HepG2 (cell line): ENCODE data around the gene AATF. TPM values are rescaled to one million over a fixed set of nuclear protein-coding genes. Genes with fewer than 3 reads are reported as not detected.

Source experiments
- ATF7-NPFF ChIP-seq: sonication (generic); formaldehyde crosslinking; IDR thresholded peaks from 2 replicates; pipeline ENCODE4 v1.8.1; 2023; ENCODE audit warnings: mild to moderate bottlenecking, low read depth, missing genetic modification reagents, moderate library complexity
- CCAR2 ChIP-seq: fragments of 200-400 bp; formaldehyde crosslinking; optimal IDR thresholded peaks from 2 replicates; pipeline ENCODE3; 2018; ENCODE audit warnings: low read depth, mild to moderate bottlenecking, low read length, moderate library complexity
- DNMT3B ChIP-seq: conservative IDR thresholded peaks from 2 replicates; pipeline ENCODE4 v1.6.1; 2016; ENCODE audit warnings: missing biosample characterization, control low read depth
- FIP1L1 ChIP-seq: fragments of 200-400 bp; formaldehyde crosslinking; IDR thresholded peaks from 2 replicates; pipeline ENCODE4 v1.6.1; 2018; ENCODE audit warnings: low read depth, mild to moderate bottlenecking, low read length, moderate library complexity, borderline replicate concordance; ENCODE audit not compliant: insufficient read depth
- FOXK2 ChIP-seq: fragments of 450-650 bp; IDR thresholded peaks from 2 replicates; pipeline ENCODE4 v1.6.1; 2016
- GFI1 ChIP-seq: sonication (generic); formaldehyde crosslinking; IDR thresholded peaks from 2 replicates; pipeline ENCODE4 v1.5.0; 2020; ENCODE audit warnings: missing genetic modification reagents, mild to moderate bottlenecking, borderline replicate concordance
- KMT2A ChIP-seq: sonication (generic); formaldehyde crosslinking; IDR thresholded peaks from 2 replicates; pipeline ENCODE4 v1.4.0; 2020; ENCODE audit warnings: missing genetic modification reagents
- MATR3 ChIP-seq: sonication (generic); formaldehyde crosslinking; IDR thresholded peaks from 2 replicates; pipeline ENCODE4 v1.4.0; 2020; ENCODE audit warnings: missing genetic modification reagents
- MLLT10 ChIP-seq: sonication (generic); formaldehyde crosslinking; IDR thresholded peaks from 2 replicates; pipeline ENCODE4 v1.4.0; 2020; ENCODE audit warnings: missing genetic modification reagents
- PRDM15 ChIP-seq: sonication (generic); formaldehyde crosslinking; IDR thresholded peaks from 2 replicates; pipeline ENCODE4 v1.4.0; 2020; ENCODE audit warnings: missing genetic modification reagents
- RBFOX2 ChIP-seq: fragments of 200-400 bp; formaldehyde crosslinking; IDR thresholded peaks from 2 replicates; pipeline ENCODE4 v1.6.1; 2017; ENCODE audit warnings: low read depth, mild to moderate bottlenecking, low read length
- SALL1 ChIP-seq: sonication (generic); formaldehyde crosslinking; IDR thresholded peaks from 2 replicates; pipeline ENCODE4 v1.8.0; 2022; ENCODE audit warnings: mild to moderate bottlenecking, missing genetic modification reagents
- SP4 ChIP-seq: sonication (generic); formaldehyde crosslinking; IDR thresholded peaks from 2 replicates; pipeline ENCODE4 v1.8.1; 2023; ENCODE audit warnings: mild to moderate bottlenecking, missing genetic modification reagents
- SRY ChIP-seq: sonication (generic); formaldehyde crosslinking; IDR thresholded peaks from 2 replicates; pipeline ENCODE4 v1.8.0; 2022; ENCODE audit warnings: mild to moderate bottlenecking, missing genetic modification reagents
- TEAD3 ChIP-seq: optimal IDR thresholded peaks from 2 replicates; pipeline ENCODE3; 2016; ENCODE audit warnings: borderline replicate concordance
- ZNF430 ChIP-seq: sonication (generic); formaldehyde crosslinking; IDR thresholded peaks from 2 replicates; pipeline ENCODE4 v1.9.0; 2021; ENCODE audit warnings: mild to moderate bottlenecking, missing genetic modification reagents
- polyA plus RNA-seq, 8 experiments: library from polyadenylated mRNA; depleted of rRNA in 3 of 8; stranded (reverse) in 7 of 8; unstranded in 1 of 8; fragments of >200 nt; fragmentation: Illumina TruSeq in 4 of 8; extraction: Trizol in 4 of 8; gene quantifications; 2 replicates each; pipeline versions ENCODE4 v1.2.1 to v1.2.3, GENCODE V29; 2011 to 2016; ENCODE audit warnings: low read depth in 4 of 8, missing spikeins in 1 of 8, mixed read lengths in 1 of 8; ENCODE audit not compliant: insufficient read depth in 1 of 8
- total RNA-seq, 5 experiments: library from RNA; depleted of rRNA; stranded (reverse); fragments of >200 nt; fragmentation: Illumina TruSeq; extraction: Trizol; gene quantifications; 2 replicates each; pipeline ENCODE4 v1.2.3, GENCODE V29; 2016; ENCODE audit warnings: low read depth in 1 of 5
- TF ChIP-seq, protein P1 (sequence below): sonication (generic); IDR thresholded peaks from 2 replicates; pipeline ENCODE4 v1.6.1; 2016; ENCODE audit warnings: low read depth, borderline replicate concordance
- TF ChIP-seq, protein P2 (sequence below): sonication (generic); formaldehyde crosslinking; IDR thresholded peaks from 2 replicates; pipeline ENCODE4 v1.4.0; 2020; ENCODE audit warnings: mild to moderate bottlenecking, missing genetic modification reagents

Gene AATF
- total and polyA plus RNA-seq, 2 of the 13 experiments (the other 11 are each of a cell fraction or from before 2014, with no cell fraction given): 9.1 to 53.3 TPM

- TF ChIP-seq ATF7-NPFF (CRISPR knock-in tag) (peak; percentile 99), TEAD3 (CRISPR knock-in tag) (peak; percentile 56), KMT2A (CRISPR knock-in tag) (peak; percentile 73), GFI1 (peak; percentile 94), FIP1L1 (no peak), MLLT10 (no peak), DNMT3B (peak; percentile 95), MATR3 (CRISPR knock-in tag) (no peak), FOXK2 (no peak), CCAR2 (no peak), RBFOX2 (peak; percentile 97), SRY (CRISPR knock-in tag) (peak; percentile 99), SALL1 (peak; percentile 98), PRDM15 (0 out of 2 replicates have a peak, but pooled peaks have one; percentile 42), SP4 (peak; percentile 86), ZNF430 (peak; percentile 100)
- TF ChIP-seq, protein P1, sequence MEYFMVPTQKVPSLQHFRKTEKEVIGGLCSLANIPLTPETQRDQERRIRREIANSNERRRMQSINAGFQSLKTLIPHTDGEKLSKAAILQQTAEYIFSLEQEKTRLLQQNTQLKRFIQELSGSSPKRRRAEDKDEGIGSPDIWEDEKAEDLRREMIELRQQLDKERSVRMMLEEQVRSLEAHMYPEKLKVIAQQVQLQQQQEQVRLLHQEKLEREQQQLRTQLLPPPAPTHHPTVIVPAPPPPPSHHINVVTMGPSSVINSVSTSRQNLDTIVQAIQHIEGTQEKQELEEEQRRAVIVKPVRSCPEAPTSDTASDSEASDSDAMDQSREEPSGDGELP: no peak; the same call in 1 of the 2 replicates
- TF ChIP-seq, protein P2, sequence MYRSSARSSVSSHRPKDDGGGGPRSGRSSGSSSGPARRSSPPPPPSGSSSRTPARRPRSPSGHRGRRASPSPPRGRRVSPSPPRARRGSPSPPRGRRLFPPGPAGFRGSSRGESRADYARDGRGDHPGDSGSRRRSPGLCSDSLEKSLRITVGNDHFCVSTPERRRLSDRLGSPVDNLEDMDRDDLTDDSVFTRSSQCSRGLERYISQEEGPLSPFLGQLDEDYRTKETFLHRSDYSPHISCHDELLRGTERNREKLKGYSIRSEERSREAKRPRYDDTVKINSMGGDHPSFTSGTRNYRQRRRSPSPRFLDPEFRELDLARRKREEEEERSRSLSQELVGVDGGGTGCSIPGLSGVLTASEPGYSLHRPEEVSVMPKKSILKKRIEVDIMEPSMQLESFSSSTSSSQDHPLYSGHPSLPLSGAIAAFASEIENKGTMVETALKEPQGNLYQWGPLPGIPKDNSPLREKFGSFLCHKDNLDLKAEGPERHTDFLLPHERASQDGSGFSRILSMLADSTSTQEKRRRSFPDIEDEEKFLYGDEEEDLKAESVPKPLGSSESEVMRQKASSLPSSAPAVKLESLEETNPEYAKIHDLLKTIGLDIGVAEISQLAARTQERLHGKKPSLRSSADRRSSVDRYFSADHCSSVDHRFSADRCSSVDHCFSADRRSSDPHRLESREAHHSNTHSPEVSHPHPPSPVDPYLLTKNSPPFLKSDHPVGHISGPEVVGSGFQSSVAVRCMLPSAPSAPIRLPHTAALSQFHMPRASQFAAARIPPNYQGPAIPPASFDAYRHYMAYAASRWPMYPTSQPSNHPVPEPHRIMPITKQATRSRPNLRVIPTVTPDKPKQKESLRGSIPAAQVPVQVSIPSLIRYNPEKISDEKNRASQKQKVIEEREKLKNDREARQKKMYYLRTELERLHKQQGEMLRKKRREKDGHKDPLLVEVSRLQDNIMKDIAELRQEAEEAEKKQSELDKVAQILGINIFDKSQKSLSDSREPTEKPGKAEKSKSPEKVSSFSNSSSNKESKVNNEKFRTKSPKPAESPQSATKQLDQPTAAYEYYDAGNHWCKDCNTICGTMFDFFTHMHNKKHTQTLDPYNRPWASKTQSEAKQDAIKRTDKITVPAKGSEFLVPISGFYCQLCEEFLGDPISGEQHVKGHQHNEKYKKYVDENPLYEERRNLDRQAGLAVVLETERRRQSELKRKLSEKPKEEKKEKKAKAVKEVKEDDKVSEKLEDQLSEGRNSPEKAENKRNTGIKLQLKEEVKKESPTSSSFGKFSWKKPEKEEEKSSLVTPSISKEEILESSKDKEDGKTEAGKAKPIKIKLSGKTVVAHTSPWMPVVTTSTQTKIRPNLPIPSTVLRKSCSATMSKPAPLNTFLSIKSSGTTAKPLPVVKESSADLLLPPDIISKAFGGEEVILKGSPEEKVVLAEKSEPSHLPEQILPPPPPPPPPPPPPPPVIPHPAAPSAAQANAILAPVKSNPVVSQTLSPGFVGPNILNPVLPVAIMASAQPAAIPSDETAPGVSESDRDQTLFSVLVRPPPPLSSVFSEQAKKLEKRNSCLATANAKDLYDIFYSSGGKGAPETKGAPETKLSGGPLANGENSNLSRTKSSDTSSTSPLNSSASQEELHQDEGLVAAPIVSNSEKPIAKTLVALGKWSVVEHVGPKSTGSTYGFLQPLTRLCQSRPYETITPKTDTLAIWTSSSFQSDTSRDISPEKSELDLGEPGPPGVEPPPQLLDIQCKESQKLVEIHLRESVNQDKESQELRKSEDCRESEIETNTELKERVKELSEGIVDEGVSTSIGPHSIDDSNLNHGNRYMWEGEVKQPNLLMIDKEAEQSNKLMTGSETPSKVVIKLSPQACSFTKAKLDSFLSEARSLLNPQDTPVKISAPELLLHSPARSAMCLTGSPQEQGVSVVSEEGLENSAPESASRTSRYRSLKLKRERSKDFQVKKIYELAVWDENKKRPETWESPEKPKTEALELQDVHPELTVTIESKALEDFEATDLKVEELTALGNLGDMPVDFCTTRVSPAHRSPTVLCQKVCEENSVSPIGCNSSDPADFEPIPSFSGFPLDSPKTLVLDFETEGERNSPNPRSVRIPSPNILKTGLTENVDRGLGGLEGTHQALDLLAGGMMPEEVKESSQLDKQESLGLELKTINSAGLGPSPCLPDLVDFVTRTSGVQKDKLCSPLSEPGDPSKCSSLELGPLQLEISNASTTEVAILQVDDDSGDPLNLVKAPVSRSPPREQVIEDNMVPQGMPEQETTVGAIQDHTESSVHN: peak; percentile 61; the same call in 1 of the 2 replicates
These were observed at the start of gene AATF (continued) for GRCh38 chr17:36948717-36949460.
